ENCODE data around the gene TIMP2. TPM values are rescaled to one million over a fixed set of nuclear protein-coding genes. Genes with fewer than 3 reads are reported as not detected.

The TIMP2 gene
- total and polyA plus RNA-seq, 2 donors (not counting 3 experiments of a cell fraction or from before 2014, with no cell fraction given) = 138 to 318 TPM

DNA sequence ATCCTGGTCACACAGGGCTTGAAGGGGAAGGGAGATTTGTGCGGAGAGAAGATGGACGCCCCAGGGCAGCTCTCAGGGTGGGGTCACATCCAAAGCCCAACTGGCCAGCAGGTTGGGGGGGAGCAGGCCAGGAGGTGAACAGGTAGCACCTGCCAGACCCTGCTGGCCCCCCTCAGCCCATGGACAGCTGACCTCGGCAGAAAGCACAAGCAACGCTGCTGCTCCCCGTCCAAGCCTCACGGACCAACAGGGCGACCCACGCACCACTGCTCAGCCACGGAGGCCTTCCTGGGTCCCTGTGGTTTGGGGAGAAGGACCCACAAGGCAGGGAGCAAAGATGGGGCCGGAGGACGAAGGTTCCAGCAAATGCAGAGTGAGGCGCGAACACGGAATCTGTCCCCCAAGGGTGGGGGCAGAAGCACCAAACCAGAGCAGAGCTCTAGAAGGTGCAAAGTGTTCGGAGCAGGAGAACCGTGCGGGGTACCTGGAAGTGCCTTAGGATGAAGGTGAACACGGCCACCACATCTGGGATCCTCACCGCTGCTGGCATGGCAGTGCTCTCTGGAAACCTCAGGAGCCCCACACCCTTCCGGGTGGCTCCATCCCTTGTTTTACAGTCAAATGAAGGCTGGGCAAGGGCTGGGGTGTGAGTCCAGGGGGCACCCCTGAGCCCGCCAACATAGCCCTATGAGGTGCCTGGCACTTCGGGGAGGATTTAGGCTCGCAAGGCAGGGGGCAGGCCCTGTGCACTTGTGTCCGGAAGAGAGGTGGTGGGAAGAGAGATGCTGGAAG, 40.1 kb downstream of the TIMP2 start:
- Histone ChIP-seq H3K27ac (ENCODE audit: insufficient read depth, low read depth, low read length) (no peak overlapping the region), H2AFZ (ENCODE audit: low read depth, low read length) (no peak overlapping the region), H3K9me1 (replicated peaks; ENCODE audit: control insufficient read depth, extremely low read depth, insufficient read depth, low read length) (no peaks in the 10 kb centered on the region), H3K36me3 (ENCODE audit: control insufficient read depth in 2 of 2, extremely low read depth in 1 of 2, insufficient read depth in 2 of 2, low read length in 2 of 2) (peaks cover 0 to 2% of the 10 kb centered on the region in 2 experiments), H3K4me2 (ENCODE audit: insufficient read depth, low read length) (no peak overlapping the region), H3K79me2 (ENCODE audit: control insufficient read depth, insufficient read depth, low read length) (peaks cover 19% of the 10 kb centered on the region), H3K4me1 (ENCODE audit: control insufficient read depth, extremely low read depth, insufficient read depth, low read length) (peaks cover 30% of the 10 kb centered on the region), H3K4me3 (replicated peaks in 1 of 3; ENCODE audit: insufficient read depth in 1 of 3, low read depth in 1 of 3, low read length in 3 of 3) (no peak overlapping the region), H3K27me3 (ENCODE audit: control insufficient read depth in 2 of 2, insufficient read depth in 2 of 2, low read length in 2 of 2) (no peaks in the 10 kb centered on the region), H4K20me1 (replicated peaks; ENCODE audit: control insufficient read depth, extremely low read depth, insufficient read depth, low read length) (no peaks in the 10 kb centered on the region), H3K9ac (replicated peaks; ENCODE audit: extremely low read depth, insufficient read depth, low read length) (no peak overlapping the region), H3K9me3 (replicated peaks; ENCODE audit: control insufficient read depth, insufficient read depth, low read length) (no peaks in the 10 kb centered on the region)
- ChIA-PET CTCF (interaction anchor here (1.4 to 4.0 kb wide), 4 partner anchors 10 to 87 kb away, joined by 5 to 41 read pairs (median 10); no protein-coding TSS in a partner anchor), POLR2A (no interaction called here)
- BruUV-seq (replicated peaks) = no TSS peak
- intact Hi-C loops (cut with micrococcal nuclease) (no loop called here), dilution Hi-C loops (cut with MboI; ENCODE audit: extremely low pct_ligation_motif_present, low sequenced_read_pairs) (no loop called here)
- FAIRE-seq = no peak
- DNase-seq (ENCODE audit: low read depth, low spot score) = no peak
- TF ChIP-seq EZH2 (IDR thresholded peaks at IDR 0.05; ENCODE audit: borderline replicate concordance, low read depth, low read length, severe bottlenecking) = no peak
- no peak for TF ChIP-seq POLR2A (IDR thresholded peaks at IDR 0.05; ENCODE audit: low read depth, low read length)
- no peak for TF ChIP-seq JUN (IDR thresholded peaks at IDR 0.05; ENCODE audit: borderline replicate concordance, insufficient read depth, insufficient read length, low read depth)
- TF ChIP-seq MYC (IDR thresholded peaks at IDR 0.05; ENCODE audit: low read depth, low read length) = no peak
- TF ChIP-seq CTCF (IDR thresholded peaks at IDR 0.05; ENCODE audit: extremely low read depth in 1 of 2, insufficient read depth in 1 of 2, low read depth in 1 of 2, low read length in 2 of 2) = no peak
- TF ChIP-seq, protein P1, sequence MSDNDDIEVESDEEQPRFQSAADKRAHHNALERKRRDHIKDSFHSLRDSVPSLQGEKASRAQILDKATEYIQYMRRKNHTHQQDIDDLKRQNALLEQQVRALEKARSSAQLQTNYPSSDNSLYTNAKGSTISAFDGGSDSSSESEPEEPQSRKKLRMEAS (IDR thresholded peaks at IDR 0.05; ENCODE audit: insufficient read depth, insufficient read length) = no peak
- no peak for TF ChIP-seq FOS (IDR thresholded peaks at IDR 0.05; ENCODE audit: borderline replicate concordance, insufficient read depth, low read length)
- TF ChIP-seq GATA2 (IDR thresholded peaks at IDR 0.05; ENCODE audit: insufficient read depth, insufficient read length, low read depth, low read length) = no peak
